ENCODE data around the gene PRXL2A. TPM values are rescaled to one million over a fixed set of nuclear protein-coding genes. Genes with fewer than 3 reads are reported as not detected.

PRXL2A gene
- total RNA-seq, 4 donors from 2014 or later: 21.7 to 64.6 (median 38.7) TPM

DNA sequence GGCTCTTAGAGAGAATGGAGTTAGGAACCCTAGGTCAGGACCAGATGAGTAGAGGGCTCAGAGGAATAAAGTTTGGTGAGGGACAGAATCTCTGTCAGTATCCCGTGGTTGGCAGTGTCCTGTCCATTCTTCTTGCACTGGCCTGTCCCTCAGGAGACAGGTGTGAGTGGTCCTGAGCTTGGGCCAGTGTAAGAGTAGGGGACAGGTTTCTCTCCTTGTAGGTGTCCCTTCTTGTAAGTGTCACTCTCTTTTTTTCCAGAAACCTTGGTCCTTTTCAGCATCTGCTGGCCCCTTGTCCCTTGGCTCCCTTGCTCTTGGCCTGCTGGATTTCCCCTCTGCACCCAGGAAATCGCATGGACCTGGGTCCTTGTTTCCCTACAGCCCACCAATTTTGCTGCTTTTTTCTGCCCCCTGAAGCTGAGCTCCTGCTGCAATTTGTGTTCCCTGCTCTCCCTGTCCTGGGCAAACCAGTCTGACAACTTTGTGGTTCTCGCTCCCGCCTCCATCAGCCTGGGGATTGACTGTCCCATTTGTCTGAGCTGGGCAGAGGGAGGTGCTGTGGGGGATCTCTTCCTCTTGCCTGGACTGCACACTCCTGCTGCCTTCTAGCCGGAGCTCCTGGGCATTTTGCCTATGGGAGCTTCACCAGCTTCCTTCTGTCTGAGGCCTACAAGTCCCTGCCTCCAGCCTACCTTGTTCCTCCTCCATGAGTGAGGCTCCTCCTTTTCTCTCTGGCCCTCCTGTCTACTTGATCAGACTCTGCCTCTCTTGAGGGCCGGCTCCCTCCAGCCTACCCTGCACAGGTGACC is 52.3 kb downstream of the PRXL2A start:
- WGBS, 2 donors (ENCODE audit: low coverage in 1 of 2): 20 to 41% methylated on average over 1 to 6 of the region's 6 CpGs
- in situ Hi-C loops (cut with MboI; ENCODE audit: low pct_ligation_motif_present in 1 of 4, low pct_unique_long_range_greater_than_20kb in 1 of 4, low sequenced_read_pairs in 3 of 4) (no loop called here), intact Hi-C loops (cut with DNase I; ENCODE audit: low total_unique reads) (no loop called here)
- Histone ChIP-seq H3K4me3 (peak overlapping the region in 1 of 4 donors; percentile 13), H3K9me3 (no peaks in the 10 kb centered on the region), H3K36me3 (no peaks in the 10 kb centered on the region), H3K27ac (peak overlapping the region; percentile 84 to 100 (median 85)), H3K4me1 (peaks cover 80 to 100% (median 97%) of the 10 kb centered on the region in 4 donors), H3K27me3 (no peaks in the 10 kb centered on the region)
- TF ChIP-seq EP300 (IDR thresholded peaks at IDR 0.05; ENCODE audit: low read depth) (no peak), POLR2A (IDR thresholded peaks at IDR 0.05) (peak; percentile 60), POLR2AphosphoS5 (IDR thresholded peaks at IDR 0.05) (peak; percentile 12 to 66 (median 53))
- TF ChIP-seq, protein P1, sequence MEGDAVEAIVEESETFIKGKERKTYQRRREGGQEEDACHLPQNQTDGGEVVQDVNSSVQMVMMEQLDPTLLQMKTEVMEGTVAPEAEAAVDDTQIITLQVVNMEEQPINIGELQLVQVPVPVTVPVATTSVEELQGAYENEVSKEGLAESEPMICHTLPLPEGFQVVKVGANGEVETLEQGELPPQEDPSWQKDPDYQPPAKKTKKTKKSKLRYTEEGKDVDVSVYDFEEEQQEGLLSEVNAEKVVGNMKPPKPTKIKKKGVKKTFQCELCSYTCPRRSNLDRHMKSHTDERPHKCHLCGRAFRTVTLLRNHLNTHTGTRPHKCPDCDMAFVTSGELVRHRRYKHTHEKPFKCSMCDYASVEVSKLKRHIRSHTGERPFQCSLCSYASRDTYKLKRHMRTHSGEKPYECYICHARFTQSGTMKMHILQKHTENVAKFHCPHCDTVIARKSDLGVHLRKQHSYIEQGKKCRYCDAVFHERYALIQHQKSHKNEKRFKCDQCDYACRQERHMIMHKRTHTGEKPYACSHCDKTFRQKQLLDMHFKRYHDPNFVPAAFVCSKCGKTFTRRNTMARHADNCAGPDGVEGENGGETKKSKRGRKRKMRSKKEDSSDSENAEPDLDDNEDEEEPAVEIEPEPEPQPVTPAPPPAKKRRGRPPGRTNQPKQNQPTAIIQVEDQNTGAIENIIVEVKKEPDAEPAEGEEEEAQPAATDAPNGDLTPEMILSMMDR (IDR thresholded peaks at IDR 0.05): no peak
- DNase-seq: peak; percentile 87

DNA sequence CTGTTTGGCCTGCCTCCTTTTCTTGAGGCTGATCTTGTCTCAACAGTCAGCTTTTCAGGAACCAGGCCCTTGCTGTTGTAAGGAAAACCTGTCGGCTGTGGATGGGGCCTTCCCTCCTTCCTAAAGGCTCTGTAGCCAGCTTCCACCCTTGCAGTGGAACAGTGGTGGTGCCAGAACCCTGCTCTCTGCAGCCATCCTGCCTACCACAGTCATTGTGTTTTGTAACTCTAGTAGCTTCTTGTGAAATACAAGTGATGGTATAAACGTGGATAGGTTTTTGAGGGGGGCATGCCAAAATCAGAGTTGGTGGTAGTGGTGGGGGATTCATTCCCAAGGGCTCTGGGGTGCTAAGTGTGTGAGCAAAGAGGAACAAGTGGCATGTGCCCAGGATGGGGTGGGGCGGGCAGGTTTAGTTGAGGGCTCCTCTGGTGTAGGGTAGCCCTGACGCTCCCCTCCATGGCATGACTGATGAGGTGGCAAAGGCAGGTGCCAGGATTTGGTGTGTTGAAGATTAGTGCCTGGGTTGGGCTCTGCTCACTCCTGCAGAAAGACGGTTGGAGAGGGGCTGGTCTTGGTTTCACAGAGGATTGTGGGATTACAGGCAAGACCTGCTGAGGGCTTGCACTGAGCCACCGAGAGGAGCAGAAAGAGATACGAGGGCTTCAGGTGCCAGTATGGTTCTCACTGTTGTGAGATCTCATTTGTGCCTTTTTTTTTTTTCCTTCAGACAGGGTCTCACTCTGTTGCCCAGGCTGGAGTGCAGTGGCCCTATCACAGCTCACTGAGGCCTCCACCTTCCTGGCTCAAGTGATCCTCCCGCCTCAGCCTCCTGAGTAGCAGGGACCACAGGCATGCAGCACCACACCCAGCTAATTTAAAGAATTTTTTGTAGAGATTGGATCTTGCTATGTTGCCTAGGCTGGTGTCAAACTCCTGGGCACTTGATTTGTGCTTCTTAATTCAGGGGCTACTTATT is 53.1 kb downstream of the PRXL2A start:
- H3K27ac ChIP-seq: peak overlapping the region; percentile 84 to 100 (median 85)
- in situ Hi-C loops (cut with MboI; ENCODE audit: low pct_ligation_motif_present in 1 of 4, low pct_unique_long_range_greater_than_20kb in 1 of 4, low sequenced_read_pairs in 3 of 4) (no loop called here), intact Hi-C loops (cut with DNase I; ENCODE audit: low total_unique reads) (no loop called here)
- no peak for DNase-seq
- H3K4me3 ChIP-seq: peak overlapping the region in 1 of 4 donors; percentile 13
- no peaks in the 10 kb centered on the region for H3K36me3 ChIP-seq
- H3K27me3 ChIP-seq: no peaks in the 10 kb centered on the region
- 0 to 50% methylated on average over 1 to 8 of the region's 8 CpGs for WGBS, 2 donors (ENCODE audit: low coverage in 1 of 2)
- H3K4me1 ChIP-seq: peaks cover 74 to 100% (median 94%) of the 10 kb centered on the region in 4 donors
- TF ChIP-seq, protein P1 (IDR thresholded peaks at IDR 0.05): no peak
- TF ChIP-seq EP300 (IDR thresholded peaks at IDR 0.05; ENCODE audit: low read depth): no peak
- no peak for TF ChIP-seq POLR2A (IDR thresholded peaks at IDR 0.05)
- TF ChIP-seq POLR2AphosphoS5 (IDR thresholded peaks at IDR 0.05): no peak
- H3K9me3 ChIP-seq: no peaks in the 10 kb centered on the region

DNA sequence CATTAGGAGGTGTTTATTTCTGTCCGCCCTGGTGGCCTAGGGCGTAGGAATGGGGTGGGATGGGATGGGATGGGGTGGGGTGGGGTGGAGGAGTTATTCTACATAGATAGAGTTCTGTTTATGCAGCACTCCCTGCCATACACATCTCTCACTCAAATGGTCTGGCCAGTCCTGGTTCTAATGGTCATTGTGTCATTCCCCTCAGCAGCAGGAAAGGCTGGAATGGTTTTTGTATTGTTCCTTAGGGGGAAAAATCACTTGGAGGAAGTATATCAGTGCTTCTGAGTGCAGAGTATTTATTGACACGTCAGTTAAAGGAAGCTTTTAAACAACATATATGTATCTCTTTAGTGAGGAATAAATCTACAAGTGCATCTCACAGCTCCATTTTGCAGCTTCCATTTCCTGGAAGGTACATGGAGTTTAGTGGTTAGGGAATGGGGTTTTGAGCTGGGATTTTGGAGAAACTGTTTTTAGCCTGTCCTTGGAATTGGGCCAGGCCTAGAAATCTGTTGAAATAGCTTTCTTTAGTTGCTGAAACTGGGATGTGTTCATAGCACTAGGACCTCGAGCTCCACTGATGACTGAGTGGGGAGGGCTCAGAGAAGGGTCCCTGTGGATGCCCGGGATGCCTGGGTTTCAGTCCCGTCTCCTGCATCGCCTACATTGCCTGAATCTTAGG is 54.1 kb downstream of the PRXL2A start:
- TF ChIP-seq, protein P1 (IDR thresholded peaks at IDR 0.05): no peak
- TF ChIP-seq POLR2A (IDR thresholded peaks at IDR 0.05) (no peak), POLR2AphosphoS5 (IDR thresholded peaks at IDR 0.05) (no peak), EP300 (IDR thresholded peaks at IDR 0.05; ENCODE audit: low read depth) (no peak)
- Histone ChIP-seq H3K9me3 (no peaks in the 10 kb centered on the region), H3K27me3 (no peaks in the 10 kb centered on the region), H3K4me3 (no peak overlapping the region), H3K36me3 (no peaks in the 10 kb centered on the region), H3K4me1 (peaks cover 77 to 100% (median 93%) of the 10 kb centered on the region in 4 donors), H3K27ac (peak overlapping the region; percentile 84 to 100 (median 85))
- in situ Hi-C loops (cut with MboI; ENCODE audit: low pct_ligation_motif_present in 1 of 4, low pct_unique_long_range_greater_than_20kb in 1 of 4, low sequenced_read_pairs in 3 of 4) (no loop called here), intact Hi-C loops (cut with DNase I; ENCODE audit: low total_unique reads) (no loop called here)
- no peak for DNase-seq
- 0 to 48% methylated on average over 1 to 7 of the region's 7 CpGs for WGBS, 2 donors (ENCODE audit: low coverage in 1 of 2)
